Activated CD4-positive, CD25-positive, alpha-beta regulatory T cell (primary cell): ENCODE data around the gene GJA3.

ENCODE experiments used
- DNase-seq, 4 experiments: peaks; one replicate each; lab custom pipeline; 2025; lab: John Stamatoyannopoulos, UW

The GJA3 gene

GRCh38 chr13:20160306-20161274 lies at the start of gene GJA3:
Gene GJA3 (minus strand): TSS chr13:20161052. CDS start chr13:20143288, 17,764 bp downstream.
- DNase-seq = peak in 1 of 4 experiments; percentile 25

- no peak for DNase-seq
Measured at GRCh38 chr13:20209948-20210347, 49.1 kb upstream of the GJA3 start.

GRCh38 chr13:20206698-20207235 lies 45.9 kb upstream of the GJA3 start:
- no peak for DNase-seq

DNA sequence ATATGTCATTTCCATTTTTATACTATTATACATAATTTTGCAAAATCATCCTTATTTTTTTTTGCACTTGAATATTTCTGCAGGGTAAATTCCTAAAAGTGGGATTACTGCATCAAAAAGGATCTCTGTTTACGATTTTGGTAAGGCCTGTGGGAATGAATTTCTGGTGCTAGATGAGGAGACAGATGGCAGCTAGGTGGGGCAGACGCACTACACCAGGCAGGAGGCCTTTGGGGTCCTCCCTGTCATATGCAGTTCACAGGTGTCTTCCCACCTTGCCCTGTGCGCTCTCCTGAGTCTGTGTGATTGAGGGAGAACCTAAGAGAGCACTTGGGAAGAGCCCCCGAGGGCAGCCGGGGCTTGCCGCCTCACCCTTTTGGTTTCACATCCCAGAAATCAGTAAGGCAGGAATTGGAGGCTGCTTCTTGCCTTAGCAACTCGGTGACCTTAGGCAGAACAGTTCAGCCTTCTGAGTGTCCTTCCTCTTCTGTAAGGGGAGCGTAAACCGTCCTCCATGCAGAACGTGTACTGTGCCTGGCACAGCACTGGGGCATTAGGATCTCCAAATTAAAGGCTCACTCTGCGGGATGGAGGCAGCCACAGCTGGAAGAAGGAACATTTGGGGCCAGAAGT lies 45.3 kb upstream of the GJA3 start:
- DNase-seq = no peak

DNA sequence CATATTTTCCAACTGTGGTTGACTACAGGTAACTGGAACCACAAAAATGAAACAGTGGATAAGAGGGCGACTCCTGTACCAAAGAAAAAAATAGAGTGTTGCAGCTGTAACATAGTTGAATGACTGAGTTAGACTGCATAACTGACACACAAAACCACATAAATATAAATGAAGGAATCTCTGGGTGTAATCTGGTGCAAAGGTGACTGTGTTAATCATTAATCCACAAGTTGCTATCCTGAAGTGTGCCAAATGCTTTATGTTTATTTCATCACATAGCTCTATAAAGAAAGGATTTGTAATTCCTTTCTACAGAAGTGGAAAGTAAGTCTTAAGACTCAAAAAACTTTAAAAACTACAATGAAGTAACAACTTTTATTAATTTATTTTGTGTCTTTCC lies 37.9 kb upstream of the GJA3 start:
- no peak for DNase-seq

- DNase-seq = no peak
Measured at GRCh38 chr13:20197361-20197834, 36.5 kb upstream of the GJA3 start.

DNA sequence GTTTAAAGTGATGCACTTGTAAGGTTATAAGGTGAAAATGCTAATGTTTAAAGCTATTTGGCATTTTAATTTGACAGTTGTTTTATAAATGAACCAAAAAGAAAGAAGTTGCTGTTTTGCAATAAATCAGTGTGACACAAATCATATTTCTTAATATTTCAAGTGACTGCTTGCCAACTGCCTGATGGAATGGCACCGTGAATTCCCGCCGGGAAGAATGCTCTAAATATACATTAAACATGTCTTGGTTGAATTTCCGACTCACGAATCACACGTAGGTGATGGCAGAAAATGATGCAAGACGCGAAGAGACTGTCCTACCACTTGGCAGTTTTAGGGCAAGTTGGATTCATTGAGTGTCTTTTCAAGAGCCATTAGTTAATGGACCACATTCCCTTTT lies 34.9 kb upstream of the GJA3 start:
- DNase-seq = no peak

GRCh38 chr13:20193907-20194631 lies 33.2 kb upstream of the GJA3 start:
- no peak for DNase-seq

DNA sequence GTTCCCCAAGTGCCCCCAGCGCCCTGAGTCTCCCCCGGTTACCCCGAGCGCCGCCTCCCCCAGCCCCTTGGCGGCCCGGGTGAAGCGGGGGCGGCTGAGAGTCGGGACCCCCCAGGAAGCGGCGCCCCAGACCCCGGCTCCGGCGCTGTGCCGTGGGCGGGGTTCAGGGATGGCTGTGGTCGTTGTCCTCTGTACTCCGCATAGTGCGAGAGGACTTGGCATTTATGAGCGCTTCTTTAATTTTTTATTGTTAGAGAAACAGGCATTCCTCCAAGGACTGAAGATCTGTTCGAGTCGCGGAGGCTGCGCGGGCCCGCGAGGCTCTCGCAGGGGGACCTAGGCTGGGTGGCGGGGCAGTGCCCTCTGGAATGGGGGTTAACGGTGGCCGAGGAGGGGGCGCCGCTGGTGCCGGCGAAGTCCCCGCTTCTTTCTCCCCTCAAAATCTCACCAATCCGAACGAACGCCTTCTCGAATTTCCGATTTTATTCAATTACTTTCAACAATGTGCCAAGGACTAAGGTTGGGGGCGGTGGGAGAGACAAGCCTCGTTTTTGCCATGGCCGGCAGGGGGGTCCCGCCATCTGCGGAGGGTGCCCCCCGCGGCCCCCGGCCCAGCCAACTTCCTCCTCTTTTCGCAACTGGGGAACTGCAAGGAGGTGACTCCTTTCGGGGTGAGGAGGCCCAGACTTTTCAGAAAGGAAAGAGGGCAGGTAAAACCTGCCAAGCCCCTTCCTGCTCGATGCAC lies 32.5 kb upstream of the GJA3 start:
- no peak for DNase-seq

- no peak for DNase-seq
Measured at GRCh38 chr13:20192836-20193161, 31.9 kb upstream of the GJA3 start, which contains the start of gene GJB2. Gene GJB2 (minus strand): TSS chr13:20192938. CDS start chr13:20189581, 3,357 bp downstream.

DNA sequence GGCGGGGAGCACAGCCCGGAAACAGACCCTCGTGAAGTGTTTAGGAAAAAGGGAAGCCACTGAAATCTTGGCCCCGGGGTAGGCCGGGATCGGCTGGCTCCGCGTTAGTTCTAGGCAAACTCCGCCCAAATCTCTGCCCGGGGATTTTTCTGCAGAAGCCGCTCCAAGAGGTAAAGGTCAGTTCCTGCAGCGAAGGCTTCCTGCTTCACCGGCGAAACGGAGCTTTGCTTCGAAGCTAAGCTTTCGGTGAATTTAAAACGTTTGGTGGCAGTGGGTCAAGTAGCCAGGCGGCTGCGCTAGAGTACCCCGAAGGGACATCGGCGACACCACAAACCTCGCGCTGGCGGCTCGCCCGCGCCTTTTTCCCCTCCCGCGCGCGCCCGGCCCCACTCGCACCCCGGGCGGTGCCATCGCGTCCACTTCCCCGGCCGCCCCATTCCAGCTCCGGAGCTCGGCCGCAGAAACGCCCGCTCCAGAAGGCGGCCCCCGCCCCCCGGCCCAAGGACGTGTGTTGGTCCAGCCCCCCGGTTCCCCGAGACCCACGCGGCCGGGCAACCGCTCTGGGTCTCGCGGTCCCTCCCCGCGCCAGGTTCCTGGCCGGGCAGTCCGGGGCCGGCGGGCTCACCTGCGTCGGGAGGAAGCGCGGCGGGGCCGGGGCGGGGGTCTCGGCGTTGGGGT lies 31.4 kb upstream of the GJA3 start:
- no peak for DNase-seq

- no peak for DNase-seq
Measured at GRCh38 chr13:20191311-20192157, 30.7 kb upstream of the GJA3 start.

- no peak for DNase-seq
Measured at GRCh38 chr13:20190481-20191310, 29.8 kb upstream of the GJA3 start.

- no peak for DNase-seq
Measured at GRCh38 chr13:20190076-20190475, 29.2 kb upstream of the GJA3 start.

DNA sequence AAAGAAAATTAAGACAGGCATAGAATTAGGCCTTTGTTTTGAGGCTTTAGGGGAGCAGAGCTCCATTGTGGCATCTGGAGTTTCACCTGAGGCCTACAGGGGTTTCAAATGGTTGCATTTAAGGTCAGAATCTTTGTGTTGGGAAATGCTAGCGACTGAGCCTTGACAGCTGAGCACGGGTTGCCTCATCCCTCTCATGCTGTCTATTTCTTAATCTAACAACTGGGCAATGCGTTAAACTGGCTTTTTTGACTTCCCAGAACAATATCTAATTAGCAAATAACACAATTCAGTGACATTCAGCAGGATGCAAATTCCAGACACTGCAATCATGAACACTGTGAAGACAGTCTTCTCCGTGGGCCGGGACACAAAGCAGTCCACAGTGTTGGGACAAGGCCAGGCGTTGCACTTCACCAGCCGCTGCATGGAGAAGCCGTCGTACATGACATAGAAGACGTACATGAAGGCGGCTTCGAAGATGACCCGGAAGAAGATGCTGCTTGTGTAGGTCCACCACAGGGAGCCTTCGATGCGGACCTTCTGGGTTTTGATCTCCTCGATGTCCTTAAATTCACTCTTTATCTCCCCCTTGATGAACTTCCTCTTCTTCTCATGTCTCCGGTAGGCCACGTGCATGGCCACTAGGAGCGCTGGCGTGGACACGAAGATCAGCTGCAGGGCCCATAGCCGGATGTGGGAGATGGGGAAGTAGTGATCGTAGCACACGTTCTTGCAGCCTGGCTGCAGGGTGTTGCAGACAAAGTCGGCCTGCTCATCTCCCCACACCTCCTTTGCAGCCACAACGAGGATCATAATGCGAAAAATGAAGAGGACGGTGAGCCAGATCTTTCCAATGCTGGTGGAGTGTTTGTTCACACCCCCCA lies 28.1 kb upstream of the GJA3 start:
- DNase-seq = no peak

DNA sequence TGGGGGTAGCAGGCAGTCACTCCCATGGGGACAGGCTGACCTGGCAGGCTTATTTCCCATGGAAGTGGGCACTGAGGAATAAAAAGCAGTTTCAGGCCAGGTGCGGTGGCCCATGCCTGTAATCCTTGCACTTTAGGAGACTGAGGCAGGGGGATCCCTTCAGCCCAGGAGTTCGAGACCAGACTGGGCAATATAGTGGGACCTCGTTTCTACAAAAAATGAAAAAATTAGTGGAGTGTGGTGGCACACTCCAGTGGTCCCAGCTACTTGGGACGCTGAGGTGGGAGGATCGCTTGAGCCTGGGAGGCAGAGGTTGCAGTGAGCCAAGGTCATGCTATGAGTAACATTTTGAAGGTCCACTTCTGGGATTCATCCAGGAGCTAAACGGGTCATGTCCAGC lies 25.9 kb upstream of the GJA3 start:
- DNase-seq = no peak

DNA sequence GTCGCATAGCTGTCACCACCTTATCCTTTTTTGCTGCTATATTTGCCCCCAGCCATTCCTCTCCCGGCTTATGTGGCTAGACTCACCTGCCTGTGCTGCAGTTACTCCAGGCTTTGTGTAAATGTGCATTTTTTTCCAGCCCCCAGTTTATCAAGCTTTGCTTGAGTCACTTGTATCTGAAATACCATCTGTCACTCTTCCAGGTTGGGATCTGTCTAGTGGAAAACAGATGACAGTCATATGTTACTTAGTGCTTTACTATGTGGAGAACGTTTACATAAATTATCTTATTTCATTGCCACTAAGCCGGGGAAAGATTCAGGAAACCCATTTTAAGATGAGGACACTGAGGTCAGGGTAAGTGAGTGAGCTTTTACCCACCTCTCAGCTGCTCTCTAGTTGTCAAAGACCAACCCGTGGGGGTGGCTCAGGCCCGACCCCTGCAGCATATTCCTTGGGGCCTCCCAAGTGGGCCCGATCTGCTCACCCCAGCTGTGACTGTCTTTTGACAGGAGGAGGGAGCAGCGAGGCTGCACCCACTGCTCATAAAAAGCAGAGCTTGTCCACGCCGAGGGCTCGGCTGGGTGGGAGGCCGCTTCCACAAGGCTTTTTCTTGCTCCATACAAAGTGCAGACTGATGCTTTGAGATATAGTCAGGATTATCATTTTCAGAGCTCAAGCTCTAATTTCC lies 24.7 kb upstream of the GJA3 start:
- DNase-seq = no peak
